HepG2 (cell line): Measurements from ENCODE around the gene LHPP. TPM values are rescaled to one million over a fixed set of nuclear protein-coding genes. Genes with fewer than 3 reads are reported as not detected.

ENCODE experiments used
- ATAC-seq: fragments of 200-7000 bp; cut with Tn5 transposase; 3 replicates; pipeline ENCODE4 v1.9.1; 2020; ENCODE audit warnings: mild to moderate bottlenecking, moderate library complexity
- BruUV-seq: library from RNA; stranded (reverse); fragments of 400-500 nt; replicated peaks from 2 replicates; lab custom pipeline; 2021; lab: Mats Ljungman, UMichigan
- CTCF ChIA-PET: fragments of 300-600 bp; formaldehyde crosslinking; extraction: SDS; loops from one replicate; lab custom pipeline; 2021; ENCODE audit warnings: low total read pairs, inconsistent platforms, low intra/inter-chr PET ratio; lab: Yijun Ruan, JAX
- POLR2A ChIA-PET: fragments of 350-600 bp; sonication (Branson Sonifier 250); formaldehyde crosslinking; loops from one replicate; lab custom pipeline; 2020; ENCODE audit warnings: antibody characterized with exemption, inconsistent platforms; lab: Yijun Ruan, JAX
- DNase-seq: peaks from one replicate; pipeline ENCODE4 v3.0.0-alpha.2; 2015; ENCODE audit warnings: low spot score
- FAIRE-seq: peaks from 3 replicates; lab custom pipeline; 2011; peaks lifted over from hg19 to GRCh38; lab: Jason Lieb, UNC
- H2AFZ ChIP-seq: one replicate; pipeline ENCODE4 v1.6.1; 2011; ENCODE audit warnings: low read length, inconsistent platforms
- H3K27ac ChIP-seq: fragments of 300-600 bp; 3 replicates; pipeline ENCODE4 v1.8.0; 2011; ENCODE audit warnings: mixed run types, mild to moderate bottlenecking, mixed read lengths, low read length, inconsistent platforms; ENCODE audit not compliant: insufficient read depth; ENCODE audit errors: extremely low read length
- H3K27me3 ChIP-seq, 2 experiments: fragments of 200-600 bp in 1 of 2; 2 replicates in 1 of 2; 3 replicates in 1 of 2; pipeline versions ENCODE4 v1.6.0 to v1.8.0; 2011; ENCODE audit warnings: low read length in 2 of 2, mild to moderate bottlenecking in 2 of 2, moderate library complexity in 2 of 2, inconsistent platforms in 1 of 2; ENCODE audit not compliant: insufficient read depth in 2 of 2, control insufficient read depth in 1 of 2
- H3K36me3 ChIP-seq, 2 experiments: fragments of 200-600 bp in 1 of 2; replicated peaks in 1 of 2; 2 replicates in 1 of 2; 3 replicates in 1 of 2; pipeline versions ENCODE4 v1.5.1 to v1.8.0; 2011; ENCODE audit warnings: low read length in 2 of 2, inconsistent platforms in 1 of 2; ENCODE audit not compliant: insufficient read depth in 2 of 2, control insufficient read depth in 1 of 2
- H3K4me1 ChIP-seq: 2 replicates; pipeline ENCODE4 v1.5.1; 2012; ENCODE audit warnings: low read length, inconsistent platforms; ENCODE audit not compliant: insufficient read depth
- H3K4me2 ChIP-seq: 2 replicates; pipeline ENCODE4 v1.6.0; 2011; ENCODE audit warnings: low read depth, low read length, inconsistent platforms
- H3K4me3 ChIP-seq, 3 experiments: fragments of 200-600 bp in 1 of 3; sonication (generic), shearing (Covaris generic) in 1 of 3; replicated peaks in 1 of 3; 2 replicates each; pipeline ENCODE4 v1.5.1; 2011 to 2016; ENCODE audit warnings: low read length in 3 of 3, inconsistent platforms in 2 of 3, low read depth in 2 of 3, mild to moderate bottlenecking in 2 of 3, control low read depth in 1 of 3, mixed read lengths in 1 of 3; ENCODE audit not compliant: insufficient read depth in 1 of 3
- H3K79me2 ChIP-seq: one replicate; pipeline ENCODE4 v1.6.1; 2011; ENCODE audit warnings: low read length, inconsistent platforms; ENCODE audit not compliant: insufficient read depth
- H3K9ac ChIP-seq: 2 replicates; pipeline ENCODE4 v1.6.0; 2011; ENCODE audit warnings: mild to moderate bottlenecking, low read depth, low read length, inconsistent platforms; ENCODE audit not compliant: insufficient read depth
- H3K9me3 ChIP-seq: 2 replicates; pipeline ENCODE4 v1.5.1; 2012; ENCODE audit warnings: mild to moderate bottlenecking, low read length
- H4K20me1 ChIP-seq: 2 replicates; pipeline ENCODE4 v1.6.0; 2011; ENCODE audit warnings: inconsistent platforms, mild to moderate bottlenecking, low read length, moderate library complexity; ENCODE audit not compliant: insufficient read depth
- NFIB ChIP-seq: sonication (generic); formaldehyde crosslinking; IDR thresholded peaks from 2 replicates; pipeline ENCODE4 v1.9.0; 2021; ENCODE audit warnings: missing genetic modification reagents, mild to moderate bottlenecking, borderline replicate concordance
- NFRKB ChIP-seq: fragments of 450-650 bp; IDR thresholded peaks from 2 replicates; pipeline ENCODE4 v1.6.1; 2017
- PTBP1 ChIP-seq: fragments of 200-400 bp; formaldehyde crosslinking; IDR thresholded peaks from 2 replicates; pipeline ENCODE4 v1.6.1; 2018; ENCODE audit warnings: low read length, low read depth; ENCODE audit not compliant: poor library complexity, severe bottlenecking
- REXO4 ChIP-seq: sonication (generic); formaldehyde crosslinking; IDR thresholded peaks from 2 replicates; pipeline ENCODE4 v1.8.0; 2022; ENCODE audit warnings: missing genetic modification reagents, mild to moderate bottlenecking, borderline replicate concordance
- SIN3A ChIP-seq: IDR thresholded peaks from 2 replicates; pipeline ENCODE4 v1.6.1; 2011; ENCODE audit warnings: low read depth, mild to moderate bottlenecking, control low read depth, low read length, borderline replicate concordance
- U2AF1 ChIP-seq: fragments of 200-400 bp; formaldehyde crosslinking; optimal IDR thresholded peaks from 2 replicates; pipeline ENCODE3; 2017; ENCODE audit warnings: mild to moderate bottlenecking, low read depth, low read length
- ZMYM2 ChIP-seq: sonication (generic); formaldehyde crosslinking; IDR thresholded peaks from 2 replicates; pipeline ENCODE4 v1.8.0; 2022; ENCODE audit warnings: mild to moderate bottlenecking, missing genetic modification reagents
- ZNF124 ChIP-seq: sonication (generic); formaldehyde crosslinking; IDR thresholded peaks from 2 replicates; pipeline ENCODE4 v1.4.0; 2020; ENCODE audit warnings: missing genetic modification reagents
- ZNF572 ChIP-seq: sonication (generic); formaldehyde crosslinking; IDR thresholded peaks from 2 replicates; pipeline ENCODE4 v1.5.1; 2020; ENCODE audit warnings: mild to moderate bottlenecking, missing genetic modification reagents
- WGBS: methylation state at CpG from one replicate; pipeline ENCODE4 v1.1.6; 2017; ENCODE audit warnings: low lambda C conversion rate; 5-methylcytosine and 5-hydroxymethylcytosine counted together
- in situ Hi-C: cut with HindIII; loops from 2 replicates; pipeline ENCODE4 v1.10.0; 2017; ENCODE audit warnings: low pct_unique_long_range_greater_than_20kb; ENCODE audit not compliant: extremely low pct_ligation_motif_present
- intact Hi-C: fragments of 100-400 bp; cut with micrococcal nuclease; formaldehyde crosslinking; loops from one replicate; pipeline ENCODE4 v1.10.0; 2022; ENCODE audit not compliant: unreplicated experiment
- polyA plus RNA-seq, 8 experiments: library from polyadenylated mRNA; depleted of rRNA in 3 of 8; stranded (reverse) in 7 of 8; unstranded in 1 of 8; fragments of >200 nt; fragmentation: Illumina TruSeq in 4 of 8; extraction: Trizol in 4 of 8; gene quantifications; 2 replicates each; pipeline versions ENCODE4 v1.2.1 to v1.2.3, GENCODE V29; 2011 to 2016; ENCODE audit warnings: low read depth in 4 of 8, missing spikeins in 1 of 8, mixed read lengths in 1 of 8; ENCODE audit not compliant: insufficient read depth in 1 of 8
- total RNA-seq, 5 experiments: library from RNA; depleted of rRNA; stranded (reverse); fragments of >200 nt; fragmentation: Illumina TruSeq; extraction: Trizol; gene quantifications; 2 replicates each; pipeline ENCODE4 v1.2.3, GENCODE V29; 2016; ENCODE audit warnings: low read depth in 1 of 5
- TF ChIP-seq, protein P1 (sequence below): sonication (generic); formaldehyde crosslinking; IDR thresholded peaks from 2 replicates; pipeline ENCODE4 v1.8.0; 2022; ENCODE audit warnings: mild to moderate bottlenecking, missing genetic modification reagents, moderate library complexity
- TF ChIP-seq, protein P2 (sequence below): sonication (generic); formaldehyde crosslinking; IDR thresholded peaks from 2 replicates; pipeline ENCODE4 v1.4.0; 2020; ENCODE audit warnings: mild to moderate bottlenecking, missing genetic modification reagents, borderline replicate concordance

LHPP gene
- total and polyA plus RNA-seq, 2 of the 13 experiments (the other 11 are each of a cell fraction or from before 2014, with no cell fraction given): 5.2 to 13.1 TPM

DNA sequence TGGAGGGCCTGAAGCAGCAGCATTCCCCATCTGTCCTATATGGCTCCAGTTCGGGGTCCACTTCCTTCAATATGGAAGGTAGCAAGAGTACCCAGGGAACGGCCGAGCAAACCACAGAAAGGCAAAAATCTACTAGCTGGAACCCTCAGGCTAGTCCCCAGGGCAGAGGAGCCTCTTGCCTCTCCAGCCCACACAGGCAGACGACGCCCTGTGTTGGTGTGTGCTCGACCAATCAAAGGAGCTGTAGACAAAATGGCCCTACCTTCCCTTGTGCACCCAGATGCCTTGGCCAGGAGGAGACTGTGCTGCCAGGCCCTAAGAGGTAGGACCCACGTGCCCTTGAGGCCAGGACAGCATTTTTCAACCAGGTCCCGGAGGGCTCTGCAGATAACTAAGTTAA is 191.1 kb downstream of the LHPP start:
- Histone ChIP-seq H3K4me2 (no peak overlapping the region), H3K36me3 (peaks cover 0 to 5% of the 10 kb centered on the region in 2 experiments; a peak in 2 of 5 replicates), H4K20me1 (no peaks in the 10 kb centered on the region), H3K9ac (no peak overlapping the region), H3K4me3 (no peak overlapping the region), H3K27ac (no peak overlapping the region), H3K27me3 (no peaks in the 10 kb centered on the region), H3K9me3 (no peaks in the 10 kb centered on the region), H3K79me2 (no peaks in the 10 kb centered on the region), H2AFZ (no peak overlapping the region), H3K4me1 (peaks cover 35% of the 10 kb centered on the region)
- ATAC-seq (0 out of 3 replicates have a peak, but pooled peaks have one; percentile 5), DNase-seq (no peak), FAIRE-seq (no peak)
- no TSS peak for BruUV-seq
- intact Hi-C loops (no loop called here), in situ Hi-C loops (no loop called here)
- ChIA-PET CTCF (no interaction called here), POLR2A (no interaction called here)
- 80% methylated on average over 4 of the region's 8 CpGs for WGBS
- TF ChIP-seq, protein P1, sequence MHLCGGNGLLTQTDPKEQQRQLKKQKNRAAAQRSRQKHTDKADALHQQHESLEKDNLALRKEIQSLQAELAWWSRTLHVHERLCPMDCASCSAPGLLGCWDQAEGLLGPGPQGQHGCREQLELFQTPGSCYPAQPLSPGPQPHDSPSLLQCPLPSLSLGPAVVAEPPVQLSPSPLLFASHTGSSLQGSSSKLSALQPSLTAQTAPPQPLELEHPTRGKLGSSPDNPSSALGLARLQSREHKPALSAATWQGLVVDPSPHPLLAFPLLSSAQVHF: no peak
- TF ChIP-seq REXO4: no peak
- no peak for TF ChIP-seq ZMYM2 (CRISPR knock-in tag)
- TF ChIP-seq SIN3A: no peak
- TF ChIP-seq ZNF572 (CRISPR knock-in tag): no peak
- TF ChIP-seq NFIB (CRISPR knock-in tag): no peak
- no peak for TF ChIP-seq PTBP1
- TF ChIP-seq, protein P2, sequence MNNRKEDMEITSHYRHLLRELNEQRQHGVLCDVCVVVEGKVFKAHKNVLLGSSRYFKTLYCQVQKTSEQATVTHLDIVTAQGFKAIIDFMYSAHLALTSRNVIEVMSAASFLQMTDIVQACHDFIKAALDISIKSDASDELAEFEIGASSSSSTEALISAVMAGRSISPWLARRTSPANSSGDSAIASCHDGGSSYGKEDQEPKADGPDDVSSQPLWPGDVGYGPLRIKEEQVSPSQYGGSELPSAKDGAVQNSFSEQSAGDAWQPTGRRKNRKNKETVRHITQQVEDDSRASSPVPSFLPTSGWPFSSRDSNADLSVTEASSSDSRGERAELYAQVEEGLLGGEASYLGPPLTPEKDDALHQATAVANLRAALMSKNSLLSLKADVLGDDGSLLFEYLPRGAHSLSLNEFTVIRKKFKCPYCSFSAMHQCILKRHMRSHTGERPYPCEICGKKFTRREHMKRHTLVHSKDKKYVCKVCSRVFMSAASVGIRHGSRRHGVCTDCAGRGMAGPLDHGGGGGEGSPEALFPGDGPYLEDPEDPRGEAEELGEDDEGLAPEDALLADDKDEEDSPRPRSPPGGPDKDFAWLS (CRISPR knock-in tag): no peak
- TF ChIP-seq NFRKB: no peak
- TF ChIP-seq U2AF1: no peak
- TF ChIP-seq ZNF124 (CRISPR knock-in tag): no peak
- TF ChIP-seq, all 625 proteins: peak for 0
